Nephron (organoid): Measurements from ENCODE around the gene ING3.

ENCODE experiments used
- H3K27ac Mint-ChIP-seq, 3 experiments: 2 replicates each; pipeline ENCODE4 v1.8.0; 2020; ENCODE audit warnings: mixed read lengths in 3 of 3, mild to moderate bottlenecking in 2 of 3, moderate library complexity in 1 of 3
- H3K27me3 Mint-ChIP-seq: 2 replicates; pipeline ENCODE4 v1.8.0; 2021; ENCODE audit warnings: low read depth, mild to moderate bottlenecking, moderate library complexity, mixed read lengths
- H3K36me3 Mint-ChIP-seq: 2 replicates; pipeline ENCODE4 v1.8.0; 2020; ENCODE audit warnings: low read depth, mixed read lengths
- H3K4me1 Mint-ChIP-seq: 2 replicates; pipeline ENCODE4 v1.8.0; 2020; ENCODE audit warnings: mixed read lengths
- H3K4me3 Mint-ChIP-seq, 3 experiments: 2 replicates each; pipeline ENCODE4 v1.8.0; 2020; ENCODE audit warnings: mild to moderate bottlenecking in 3 of 3, mixed read lengths in 3 of 3, moderate library complexity in 2 of 3
- H3K9me3 Mint-ChIP-seq: 2 replicates; pipeline ENCODE4 v1.8.0; 2020; ENCODE audit warnings: mixed read lengths
- CTCF ChIP-seq, 3 experiments: fragments of 200-600 bp; sonication (generic); IDR thresholded peaks; one replicate each; pipeline ENCODE4 v1.5.0; 2021; ENCODE audit warnings: antibody characterized with exemption in 3 of 3; ENCODE audit not compliant: unreplicated experiment in 3 of 3

The ING3 gene

GRCh38 chr7:121011401-121011800, 60.8 kb downstream of the ING3 start:
- peaks cover 36% of the 10 kb centered on the region for H3K4me1 Mint-ChIP-seq
- no peak for TF ChIP-seq CTCF (IDR thresholded peaks at IDR 0.05; ENCODE audit: unreplicated experiment in 3 of 3)
- H3K36me3 Mint-ChIP-seq: peaks cover 13% of the 10 kb centered on the region
- no peak overlapping the region for H3K4me3 Mint-ChIP-seq
- H3K27ac Mint-ChIP-seq: peak overlapping the region in 1 of 3 experiments; percentile 24
- H3K9me3 Mint-ChIP-seq: no peaks in the 10 kb centered on the region
- H3K27me3 Mint-ChIP-seq: peaks cover 3% of the 10 kb centered on the region

GRCh38 chr7:121012170-121012874, 61.7 kb downstream of the ING3 start:
- no peaks in the 10 kb centered on the region for H3K9me3 Mint-ChIP-seq
- peak overlapping the region in 1 of 3 experiments; percentile 32 for H3K27ac Mint-ChIP-seq
- no peak overlapping the region for H3K4me3 Mint-ChIP-seq
- H3K4me1 Mint-ChIP-seq: peaks cover 31% of the 10 kb centered on the region
- peaks cover 21% of the 10 kb centered on the region for H3K36me3 Mint-ChIP-seq
- H3K27me3 Mint-ChIP-seq: peaks cover 3% of the 10 kb centered on the region
- TF ChIP-seq CTCF (IDR thresholded peaks at IDR 0.05; ENCODE audit: unreplicated experiment in 3 of 3): no peak

- no peak for TF ChIP-seq CTCF (IDR thresholded peaks at IDR 0.05; ENCODE audit: unreplicated experiment in 3 of 3)
- Mint-ChIP-seq H3K36me3 (peaks cover 26% of the 10 kb centered on the region), H3K4me3 (no peak overlapping the region), H3K27ac (peak overlapping the region in 1 of 3 experiments; percentile 32), H3K4me1 (peaks cover 29% of the 10 kb centered on the region), H3K27me3 (no peaks in the 10 kb centered on the region), H3K9me3 (no peaks in the 10 kb centered on the region)
These were observed 62.3 kb downstream of the ING3 start for GRCh38 chr7:121012919-121013318.

GRCh38 chr7:121015560-121015959, 65.0 kb downstream of the ING3 start:
- peaks cover 32% of the 10 kb centered on the region for H3K36me3 Mint-ChIP-seq
- H3K4me3 Mint-ChIP-seq: no peak overlapping the region
- peaks cover 24% of the 10 kb centered on the region for H3K4me1 Mint-ChIP-seq
- H3K27ac Mint-ChIP-seq: no peak overlapping the region
- TF ChIP-seq CTCF (IDR thresholded peaks at IDR 0.05; ENCODE audit: unreplicated experiment in 3 of 3): no peak
- no peaks in the 10 kb centered on the region for H3K9me3 Mint-ChIP-seq
- H3K27me3 Mint-ChIP-seq: no peaks in the 10 kb centered on the region

- TF ChIP-seq CTCF (IDR thresholded peaks at IDR 0.05; ENCODE audit: unreplicated experiment in 3 of 3): no peak
- Mint-ChIP-seq H3K27me3 (no peaks in the 10 kb centered on the region), H3K36me3 (peaks cover 32% of the 10 kb centered on the region), H3K4me1 (peaks cover 34% of the 10 kb centered on the region), H3K4me3 (no peak overlapping the region), H3K27ac (peak overlapping the region in 2 of 3 experiments; percentile 50 to 73), H3K9me3 (no peaks in the 10 kb centered on the region)
These were observed 66.4 kb downstream of the ING3 start for GRCh38 chr7:121016966-121017365.

GRCh38 chr7:121017586-121017985, 67.0 kb downstream of the ING3 start:
- Mint-ChIP-seq H3K36me3 (peaks cover 32% of the 10 kb centered on the region), H3K27ac (peak overlapping the region; percentile 32 to 87 (median 75)), H3K9me3 (no peaks in the 10 kb centered on the region), H3K4me3 (no peak overlapping the region), H3K27me3 (no peaks in the 10 kb centered on the region), H3K4me1 (peaks cover 35% of the 10 kb centered on the region)
- no peak for TF ChIP-seq CTCF (IDR thresholded peaks at IDR 0.05; ENCODE audit: unreplicated experiment in 3 of 3)
